ENCODE measurements around the gene KLRB1.
"Not testable (repeated sequence)": the region's sequence is repeated elsewhere in the genome, so short reads cannot be mapped to it uniquely, and the experiment has no call there.

Gene KLRB1

DNA sequence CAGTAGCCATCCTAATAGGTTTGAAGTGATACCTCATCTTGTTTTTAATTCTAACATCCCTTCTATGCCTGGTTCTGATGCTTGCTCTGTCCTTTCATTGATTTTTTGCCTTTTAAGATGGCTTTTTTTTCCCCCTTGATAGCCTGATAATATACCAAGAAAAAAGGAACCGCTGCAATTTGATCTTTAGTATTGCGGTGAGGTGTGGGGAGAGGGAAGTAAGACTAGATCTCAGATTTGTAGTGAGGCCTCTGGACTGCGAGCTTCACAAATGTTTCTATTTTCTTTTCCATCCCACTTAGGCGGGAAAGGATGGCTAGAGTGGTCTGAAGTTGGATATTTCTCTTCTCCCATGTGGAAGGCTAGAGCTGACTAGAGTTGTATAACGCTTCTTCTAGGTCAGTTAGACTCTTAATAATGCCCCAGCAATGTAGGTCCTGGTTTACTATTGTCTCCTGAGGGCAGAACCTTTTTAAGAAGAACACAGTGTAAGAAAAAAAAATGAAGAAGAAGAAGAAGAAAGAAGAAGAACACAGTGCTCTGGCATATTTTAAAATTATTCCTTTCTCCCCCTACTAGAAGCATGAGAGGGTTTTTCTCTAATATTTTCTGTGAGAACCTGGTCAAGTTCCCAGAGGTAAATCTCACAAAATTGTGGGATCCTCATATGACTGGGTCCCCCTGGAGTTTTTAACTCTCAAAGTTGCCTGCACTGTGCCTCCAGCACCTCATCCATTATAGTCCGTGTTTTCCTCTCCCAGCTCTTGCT, 11.9 kb upstream of the KLRB1 start:
- DNase-seq (ENCODE audit: low read depth) = no peak

DNA sequence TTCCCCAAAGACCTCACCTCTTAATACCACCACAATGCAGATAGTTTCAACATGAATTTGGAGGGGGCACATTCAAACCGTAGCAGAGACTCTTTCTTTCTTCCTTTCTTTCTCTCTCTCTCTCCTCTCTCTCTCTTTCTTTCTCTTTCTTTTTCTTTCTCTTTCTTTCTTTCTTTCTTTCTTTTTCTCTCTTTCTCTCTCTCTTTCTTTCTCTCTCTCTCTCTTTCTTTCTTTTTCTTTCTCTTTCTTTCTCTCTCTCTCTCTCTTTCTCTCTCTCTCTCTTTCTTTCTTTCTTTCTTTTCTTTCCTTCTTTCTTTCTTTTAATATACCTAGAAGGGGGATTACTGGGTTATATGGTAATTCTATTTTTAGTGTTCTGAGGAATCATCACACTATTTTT, 11.2 kb upstream of the KLRB1 start:
- DNase-seq (ENCODE audit: low read depth) = not testable (repeated sequence)

GRCh38 chr12:9617124-9617523, 9.4 kb upstream of the KLRB1 start:
- no peak for DNase-seq (ENCODE audit: low read depth)

- no peak for DNase-seq (ENCODE audit: low read depth)
Measured at GRCh38 chr12:9615420-9616136, 7.9 kb upstream of the KLRB1 start.

DNA sequence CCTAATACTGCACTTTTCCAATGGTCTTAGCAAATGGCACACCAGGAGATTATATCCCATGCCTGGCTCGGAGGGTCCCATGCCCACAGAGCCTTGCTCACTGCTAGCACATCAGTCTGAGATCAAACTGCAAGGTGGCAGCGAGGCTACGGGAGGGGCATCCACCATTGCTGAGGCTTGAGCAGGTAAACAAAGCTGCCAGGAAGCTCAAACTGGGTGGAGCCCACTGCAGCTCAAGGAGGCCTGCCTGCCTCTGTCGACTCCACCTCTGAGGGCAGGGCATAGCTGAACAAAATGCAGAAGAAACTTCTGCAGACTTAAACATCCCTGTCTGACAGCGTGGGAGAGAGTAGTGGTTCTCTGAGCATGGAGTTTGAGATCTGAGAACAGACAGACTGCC, 2.9 kb upstream of the KLRB1 start:
- DNase-seq (ENCODE audit: low read depth) = not testable (repeated sequence)

DNA sequence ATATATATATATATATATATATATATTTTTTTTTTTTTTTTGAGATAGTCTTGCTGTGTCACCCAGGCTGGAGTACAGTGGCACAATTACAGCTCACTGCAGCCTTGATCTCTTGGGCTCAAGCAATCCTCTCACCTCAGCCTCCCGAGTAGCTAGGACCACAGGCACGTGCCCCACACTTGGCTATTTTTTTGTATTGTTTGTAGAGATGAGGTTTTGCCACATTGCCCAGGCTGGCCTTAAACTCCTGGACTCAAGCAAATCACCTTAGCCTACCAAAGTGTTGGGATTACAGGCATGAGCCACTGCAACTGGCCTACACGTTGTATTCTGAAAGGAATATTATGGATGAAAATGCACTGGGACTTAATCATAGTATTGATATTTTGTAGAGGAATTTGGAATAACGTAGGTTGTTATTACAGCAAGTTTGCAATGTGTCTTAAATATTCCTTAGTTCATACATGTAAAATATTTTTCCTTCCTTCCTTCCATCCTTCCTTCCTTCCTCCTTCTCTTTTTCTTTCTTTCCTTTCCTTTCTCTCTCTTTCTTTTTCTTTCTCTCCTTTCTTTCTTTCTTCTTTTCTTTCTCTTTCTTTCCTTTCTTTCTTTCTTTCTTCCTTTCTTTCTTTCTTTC, 862 bp downstream of the KLRB1 start:
- no peak for DNase-seq (ENCODE audit: low read depth)

DNA sequence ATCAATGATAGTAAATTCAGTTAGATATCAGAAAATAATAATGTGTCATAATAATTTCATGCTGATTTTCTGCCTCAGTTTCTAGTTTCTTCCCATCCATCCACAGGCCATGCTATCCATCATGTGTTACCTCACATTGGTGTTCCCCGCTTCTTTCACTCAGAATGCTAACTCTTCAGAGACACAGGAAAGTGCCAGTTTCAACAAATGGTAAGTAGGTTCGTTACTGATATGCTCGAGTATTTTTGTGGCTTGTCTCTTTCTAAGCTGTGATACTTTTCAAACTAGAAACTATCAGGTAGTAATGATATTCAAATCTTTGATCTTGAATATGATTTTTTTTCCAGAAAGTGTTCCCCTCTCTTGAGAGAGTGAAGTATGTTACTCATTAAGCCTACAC, 1.5 kb downstream of the KLRB1 start:
- DNase-seq (ENCODE audit: low read depth) = no peak

GRCh38 chr12:9605483-9605882, 2.2 kb downstream of the KLRB1 start:
- no peak for DNase-seq (ENCODE audit: low read depth)

GRCh38 chr12:9604287-9604686, 3.4 kb downstream of the KLRB1 start:
- DNase-seq (ENCODE audit: low read depth) = peak; percentile 1

DNA sequence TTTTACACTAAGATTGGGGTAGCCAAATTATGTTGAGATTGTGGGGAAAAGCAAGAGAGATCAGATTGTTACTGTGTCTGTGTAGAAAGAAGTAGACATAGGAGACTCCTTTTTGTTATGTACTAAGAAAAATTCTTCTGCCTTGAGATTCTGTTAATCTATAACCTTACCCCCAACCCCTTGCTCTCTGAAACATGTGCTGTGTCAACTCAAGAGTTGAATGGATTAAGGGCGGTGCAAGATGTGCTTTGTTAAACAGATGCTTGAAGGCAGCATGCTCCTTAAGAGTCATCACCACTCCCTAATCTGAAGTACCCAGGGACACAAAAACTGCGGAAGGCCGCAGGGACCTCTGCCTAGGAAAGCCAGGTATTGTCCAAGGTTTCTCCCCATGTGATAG, 7.3 kb downstream of the KLRB1 start:
- DNase-seq (ENCODE audit: low read depth) = not testable (repeated sequence)

DNA sequence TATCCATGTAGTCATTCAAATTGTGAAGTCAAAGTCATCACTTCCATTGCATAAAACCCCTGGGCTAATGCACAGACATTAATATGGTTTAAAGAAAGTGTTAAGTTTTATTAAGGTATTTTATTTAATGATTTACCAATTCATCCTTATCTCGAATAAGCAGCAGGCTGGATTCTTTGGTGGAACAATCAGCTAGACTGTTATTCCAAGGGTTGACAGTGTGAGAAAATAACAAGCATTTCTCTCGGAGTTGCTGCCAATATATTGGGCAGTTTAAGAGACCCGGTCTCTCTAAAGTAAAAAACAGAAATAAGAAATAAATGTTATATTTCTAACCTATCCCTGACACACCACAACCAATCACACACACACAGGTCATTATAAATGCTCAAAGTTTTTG, 9.4 kb downstream of the KLRB1 start:
- DNase-seq (ENCODE audit: low read depth) = no peak

DNA sequence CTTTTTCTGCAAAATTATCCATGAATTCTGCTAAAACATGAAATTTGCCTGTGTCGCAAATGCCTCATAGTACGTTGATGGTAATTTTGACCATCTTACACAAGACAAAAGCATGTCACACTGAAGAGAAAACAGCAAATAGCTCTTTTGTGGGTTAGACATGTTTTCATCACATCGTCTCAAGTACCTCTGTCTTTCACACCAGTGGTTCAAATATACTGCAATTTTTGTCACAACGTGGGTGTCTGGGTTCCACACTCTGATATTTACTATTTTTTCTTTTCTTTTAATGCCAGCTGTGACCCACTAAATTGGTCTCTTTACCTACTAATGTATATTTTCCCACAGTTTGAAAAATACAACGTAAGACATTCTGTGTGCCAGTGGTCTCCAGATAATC, 10.4 kb downstream of the KLRB1 start:
- no peak for DNase-seq (ENCODE audit: low read depth)

- DNase-seq (ENCODE audit: low read depth) = no peak
Measured at GRCh38 chr12:9590441-9590840, 17.3 kb downstream of the KLRB1 start.

GRCh38 chr12:9588749-9589148, 19.0 kb downstream of the KLRB1 start:
- DNase-seq (ENCODE audit: low read depth) = no peak

GRCh38 chr12:9587987-9588600, 19.6 kb downstream of the KLRB1 start:
- no peak for DNase-seq (ENCODE audit: low read depth)

DNA sequence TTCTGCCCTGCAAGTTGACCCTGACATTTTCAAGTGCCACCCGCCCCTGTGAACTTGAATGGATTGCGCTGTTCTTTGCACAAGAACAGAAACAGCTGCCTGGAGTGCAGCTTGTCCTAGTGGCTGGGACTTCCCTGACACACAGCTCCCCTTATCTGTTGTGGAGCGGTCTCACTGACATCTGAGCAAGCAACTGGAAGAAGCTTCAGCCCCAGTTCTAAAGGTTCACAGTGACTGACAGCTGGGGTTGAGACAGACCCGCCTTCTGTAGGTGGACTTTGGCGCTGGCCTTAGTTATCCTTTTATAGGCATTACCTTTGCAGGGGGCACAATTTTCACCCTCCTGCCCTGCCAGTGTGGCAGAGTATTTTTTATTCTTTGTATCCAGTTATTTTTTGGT, 30.0 kb downstream of the KLRB1 start:
- DNase-seq (ENCODE audit: low read depth) = not testable (repeated sequence)

- DNase-seq (ENCODE audit: low read depth) = not testable (repeated sequence)
Measured at GRCh38 chr12:9567151-9567550, 40.6 kb downstream of the KLRB1 start.

GRCh38 chr12:9566113-9566512, 41.6 kb downstream of the KLRB1 start:
- not testable (repeated sequence) for DNase-seq (ENCODE audit: low read depth)

DNA sequence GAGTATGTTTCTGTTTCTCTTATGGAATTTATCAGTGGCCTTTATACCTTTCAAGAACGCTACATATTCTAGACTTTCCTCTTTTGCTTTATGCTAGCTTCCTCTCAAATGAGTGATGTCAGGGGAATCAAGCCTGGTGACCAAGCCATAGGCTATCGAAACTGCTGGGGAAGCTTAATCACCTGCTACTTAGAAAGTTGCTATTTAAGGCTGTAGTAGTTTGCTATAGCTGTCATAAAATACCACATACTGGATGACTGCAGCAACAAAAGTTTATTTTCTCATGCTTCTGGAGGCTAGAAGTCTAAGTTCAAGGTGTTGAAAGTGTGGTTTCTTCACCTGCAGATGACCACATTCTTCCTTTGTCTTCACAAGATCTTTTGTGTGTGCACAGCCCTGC, 43.3 kb downstream of the KLRB1 start:
- DNase-seq (ENCODE audit: low read depth) = not testable (repeated sequence)

DNA sequence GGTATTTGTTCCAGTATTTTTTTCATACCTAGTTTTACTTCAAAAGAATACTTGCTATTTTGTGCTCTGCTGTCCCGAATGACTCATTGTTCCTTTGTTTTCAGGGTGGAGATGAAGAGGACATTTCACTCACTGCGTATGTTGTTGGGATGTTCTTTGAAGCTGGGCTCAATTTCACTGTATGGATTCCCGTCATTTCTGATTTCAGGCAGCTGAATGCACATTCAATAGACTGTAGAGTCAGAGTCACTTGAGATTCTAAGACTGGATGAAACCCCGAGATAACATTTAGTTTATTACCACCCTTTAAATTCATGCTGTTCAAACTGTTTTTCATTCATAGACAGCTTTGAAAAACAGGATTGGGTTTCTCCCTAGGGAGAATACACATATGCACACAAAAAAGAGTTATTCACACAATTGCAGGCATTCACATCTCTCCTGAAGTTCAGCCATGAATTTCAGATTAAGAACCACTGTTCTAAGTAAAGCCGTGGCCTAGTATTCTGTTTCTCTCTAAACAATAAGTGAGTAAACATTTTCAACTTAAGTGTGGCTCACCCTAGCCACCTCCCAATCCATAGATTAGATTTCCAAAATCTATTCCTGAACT, 44.8 kb downstream of the KLRB1 start:
- DNase-seq (ENCODE audit: low read depth) = not testable (repeated sequence)

DNA sequence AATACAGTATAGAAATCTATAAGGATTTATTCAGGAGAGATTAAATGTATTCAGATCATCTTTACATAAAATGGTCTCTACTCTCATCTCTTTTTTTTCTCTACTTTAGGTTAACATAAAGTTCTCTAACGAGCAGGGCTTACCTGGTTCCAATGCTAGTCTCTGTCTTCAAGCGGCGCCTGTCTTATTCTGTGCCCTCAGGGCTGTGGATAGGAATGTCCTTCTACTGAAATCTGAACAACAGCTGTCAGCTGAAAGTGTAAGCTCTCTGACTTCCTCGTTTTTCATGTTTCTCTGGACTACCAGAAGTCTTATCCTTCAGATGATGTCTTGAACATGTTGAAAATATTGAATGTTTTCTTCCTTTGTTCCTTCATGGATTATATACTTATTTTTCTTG, 62.2 kb downstream of the KLRB1 start:
- DNase-seq (ENCODE audit: low read depth) = not testable (repeated sequence)
